Measurements from ENCODE around the gene DDX54. TPM values are rescaled to one million over a fixed set of nuclear protein-coding genes. Genes with fewer than 3 reads are reported as not detected.

Gene DDX54
- total and polyA plus RNA-seq, 2 of the 8 experiments (the other 6 are each of a cell fraction or from before 2014, with no cell fraction given) = 64.9 to 113 TPM

DNA sequence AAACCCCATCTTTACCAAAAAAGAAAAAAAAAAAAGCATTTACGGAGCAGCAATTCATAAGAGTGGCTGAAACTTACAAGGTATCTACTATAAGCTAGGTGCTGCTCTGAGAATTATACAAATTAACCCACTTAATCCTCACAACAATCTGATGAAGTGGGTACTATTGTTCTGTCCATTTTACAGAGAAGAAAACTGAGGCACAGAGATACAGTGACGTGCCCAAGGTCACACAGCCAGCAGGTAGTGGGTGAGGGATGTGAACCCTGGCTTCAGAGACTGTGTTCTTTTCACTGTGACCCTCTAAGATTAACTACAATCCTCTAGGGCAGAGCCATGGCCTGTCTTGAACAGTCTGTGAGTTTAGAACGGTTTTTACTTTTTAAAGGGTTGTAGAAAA lies 3.3 kb downstream of the DDX54 start:
- H2AFZ ChIP-seq (ENCODE audit: low read length) = no peak overlapping the region
- H3K27ac ChIP-seq (ENCODE audit: low read depth, low read length) = no peak overlapping the region
- H4K20me1 ChIP-seq (replicated peaks in 1 of 2; ENCODE audit: control insufficient read depth in 1 of 2, insufficient read depth in 2 of 2, low read length in 2 of 2) = peaks cover 2 to 13% of the 10 kb centered on the region in 2 experiments
- no peak overlapping the region for H3K23ac ChIP-seq (ENCODE audit: insufficient read length)
- H2BK120ac ChIP-seq (replicated peaks; ENCODE audit: low read depth, low read length) = no peak overlapping the region
- no peak overlapping the region for H3K4ac ChIP-seq (replicated peaks; ENCODE audit: insufficient read length, low read depth, low read length)
- H2BK15ac ChIP-seq (ENCODE audit: low read length) = no peak overlapping the region
- ChIA-PET POLR2A (ENCODE audit: partially characterized antibody) (no interaction called here), CTCF (ENCODE audit: partially characterized antibody) (interaction anchor here (0.6 to 2.3 kb wide), 4 partner anchors 8 to 360 kb away, joined by 3 to 6 read pairs (median 4); no protein-coding TSS in a partner anchor)
- peaks cover 7% of the 10 kb centered on the region; the same call in 1 of the 2 replicates for H3K23me2 ChIP-seq (ENCODE audit: low read depth, low read length)
- H3K14ac ChIP-seq (ENCODE audit: insufficient read length) = no peak overlapping the region
- no peak overlapping the region for H3K4me3 ChIP-seq (ENCODE audit: extremely low read depth in 1 of 4, insufficient read depth in 2 of 4, low read depth in 3 of 4, low read length in 4 of 4)
- H3K36me3 ChIP-seq (ENCODE audit: control insufficient read depth in 2 of 4, insufficient read depth in 4 of 4, low read length in 3 of 4) = peaks cover 8 to 44% (median 30%) of the 10 kb centered on the region in 4 experiments; a peak in 7 of 8 replicates
- H3K18ac ChIP-seq (ENCODE audit: extremely low read depth, low read length) = no peak overlapping the region
- no peak overlapping the region for H4K8ac ChIP-seq (ENCODE audit: extremely low read depth, insufficient read depth, low read length)
- no peaks in the 10 kb centered on the region for H3K9me3 ChIP-seq (ENCODE audit: insufficient read depth in 2 of 2, low read depth in 1 of 2, low read length in 1 of 2)
- H2AK5ac ChIP-seq (ENCODE audit: low read depth, low read length) = no peak overlapping the region
- no peak overlapping the region for H2BK5ac ChIP-seq (ENCODE audit: low read depth, low read length)
- no peak overlapping the region for H4K5ac ChIP-seq (ENCODE audit: insufficient read length, low read depth, low read length)
- no peak overlapping the region for H2BK20ac ChIP-seq (ENCODE audit: low read length)
- H3K9ac ChIP-seq (replicated peaks in 1 of 4; ENCODE audit: extremely low read depth in 1 of 4, low read depth in 3 of 4, low read length in 3 of 4) = no peak overlapping the region
- H3K79me2 ChIP-seq (ENCODE audit: control insufficient read depth in 1 of 2, insufficient read depth in 2 of 2, low read length in 2 of 2) = peaks cover 9 to 42% of the 10 kb centered on the region in 2 experiments; a peak in 3 of 4 replicates
- H3K56ac ChIP-seq (replicated peaks; ENCODE audit: insufficient read length, low read depth, low read length) = no peak overlapping the region
- H3K79me1 ChIP-seq (ENCODE audit: low read depth, low read length) = peaks cover 11% of the 10 kb centered on the region
- DNase-seq (ENCODE audit: low read depth in 1 of 2, low spot score in 2 of 2) (no peak), FAIRE-seq (no peak)
- 92% methylated on average over 3 of the region's 3 CpGs; no CpG with 5 or more reads in 1 of the 2 experiments for WGBS, 2 experiments (ENCODE audit: extremely low coverage in 1 of 2, insufficient coverage in 1 of 2, insufficient read length in 1 of 2, insufficient replicate concordance in 2 of 2, low coverage in 1 of 2, low lambda C conversion rate in 2 of 2, missing lambda C conversion rate in 1 of 2)
- no peak overlapping the region for H4K91ac ChIP-seq (replicated peaks; ENCODE audit: insufficient read length, low read length)
- no peak overlapping the region for H2BK12ac ChIP-seq (ENCODE audit: low read depth, low read length)
- peaks cover 0 to 6% (median 3%) of the 10 kb centered on the region in 4 experiments; a peak in 4 of 7 replicates for H3K4me1 ChIP-seq (replicated peaks in 1 of 4; ENCODE audit: control insufficient read depth in 3 of 4, insufficient read depth in 4 of 4, low read length in 3 of 4)
- no peaks in the 10 kb centered on the region for H3K27me3 ChIP-seq (replicated peaks in 1 of 4; ENCODE audit: control insufficient read depth in 3 of 4, extremely low read depth in 1 of 4, insufficient read depth in 3 of 4, low read length in 3 of 4)
- H3K4me2 ChIP-seq (ENCODE audit: insufficient read depth in 1 of 2, low read depth in 2 of 2, low read length in 2 of 2) = no peak overlapping the region
- TF ChIP-seq FOSL1 (IDR thresholded peaks at IDR 0.05; ENCODE audit: insufficient read depth, low read depth, low read length) (no peak), EZH2 (IDR thresholded peaks at IDR 0.05; ENCODE audit: low read depth, low read length, severe bottlenecking) (no peak), KDM1A (IDR thresholded peaks at IDR 0.05; ENCODE audit: borderline replicate concordance, low read length) (no peak)
